ENCODE measurements around the gene LILRB5. TPM values are rescaled to one million over a fixed set of nuclear protein-coding genes. Genes with fewer than 3 reads are reported as not detected.
A peak's percentile ranks its signal among the peaks of the same experiment; 100 is the strongest.
"Not testable (repeated sequence)": the region's sequence is repeated elsewhere in the genome, so short reads cannot be mapped to it uniquely, and the experiment has no call there.

LILRB5 gene
- total and polyA plus RNA-seq, 4 donors, result 2.2 to 5.8 (median 3.5) TPM

DNA sequence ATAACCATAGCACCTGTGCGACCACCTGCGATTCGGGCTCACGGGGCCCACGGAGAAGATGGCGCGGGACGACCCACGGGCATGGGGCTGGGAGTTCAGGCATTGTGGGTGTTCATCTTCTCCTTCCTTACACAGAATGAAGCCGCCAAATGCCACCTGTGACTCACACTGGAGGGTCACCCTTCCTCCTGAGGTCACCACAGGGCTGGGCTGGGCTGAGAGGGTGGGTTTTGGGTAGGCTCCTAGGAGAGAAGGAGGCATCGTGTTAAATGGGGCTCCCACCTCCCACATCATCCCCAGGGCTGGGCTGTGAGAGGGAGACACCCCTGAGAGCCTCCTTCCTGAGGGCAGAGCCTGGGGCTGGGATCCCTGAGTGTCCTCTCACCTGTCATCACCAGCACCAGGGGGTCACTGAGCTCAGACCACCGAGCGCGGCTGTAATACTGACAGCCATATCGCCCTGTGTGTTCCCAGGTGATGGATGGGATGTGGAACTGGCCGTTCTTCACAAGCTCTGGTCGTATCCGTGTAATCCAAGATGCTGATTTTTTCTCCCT is 22.4 kb upstream of the LILRB5 start:
- peaks cover 0 to 4% (median 0%) of the 10 kb centered on the region in 4 donors for H3K9me3 ChIP-seq (ENCODE audit: control insufficient read depth in 4 of 4, insufficient read depth in 3 of 4, low read length in 3 of 4)
- H3K27me3 ChIP-seq (ENCODE audit: control insufficient read depth in 3 of 3, insufficient read depth in 3 of 3, low read length in 2 of 3), result peaks cover 0 to 5% (median 0%) of the 10 kb centered on the region in 3 donors
- TF ChIP-seq, protein P1, sequence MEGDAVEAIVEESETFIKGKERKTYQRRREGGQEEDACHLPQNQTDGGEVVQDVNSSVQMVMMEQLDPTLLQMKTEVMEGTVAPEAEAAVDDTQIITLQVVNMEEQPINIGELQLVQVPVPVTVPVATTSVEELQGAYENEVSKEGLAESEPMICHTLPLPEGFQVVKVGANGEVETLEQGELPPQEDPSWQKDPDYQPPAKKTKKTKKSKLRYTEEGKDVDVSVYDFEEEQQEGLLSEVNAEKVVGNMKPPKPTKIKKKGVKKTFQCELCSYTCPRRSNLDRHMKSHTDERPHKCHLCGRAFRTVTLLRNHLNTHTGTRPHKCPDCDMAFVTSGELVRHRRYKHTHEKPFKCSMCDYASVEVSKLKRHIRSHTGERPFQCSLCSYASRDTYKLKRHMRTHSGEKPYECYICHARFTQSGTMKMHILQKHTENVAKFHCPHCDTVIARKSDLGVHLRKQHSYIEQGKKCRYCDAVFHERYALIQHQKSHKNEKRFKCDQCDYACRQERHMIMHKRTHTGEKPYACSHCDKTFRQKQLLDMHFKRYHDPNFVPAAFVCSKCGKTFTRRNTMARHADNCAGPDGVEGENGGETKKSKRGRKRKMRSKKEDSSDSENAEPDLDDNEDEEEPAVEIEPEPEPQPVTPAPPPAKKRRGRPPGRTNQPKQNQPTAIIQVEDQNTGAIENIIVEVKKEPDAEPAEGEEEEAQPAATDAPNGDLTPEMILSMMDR (IDR thresholded peaks at IDR 0.05; ENCODE audit: control extremely low read depth, extremely low read depth), result no peak
- peaks cover 0 to 10% (median 0%) of the 10 kb centered on the region in 5 donors for H3K4me1 ChIP-seq (ENCODE audit: control insufficient read depth in 5 of 5, insufficient read depth in 5 of 5, low read length in 5 of 5)
- no peaks in the 10 kb centered on the region for H3K36me3 ChIP-seq (ENCODE audit: control insufficient read depth in 4 of 4, insufficient read depth in 4 of 4, low read length in 4 of 4)
- no peak for ATAC-seq (ENCODE audit: insufficient read depth, low FRiP score)
- H3K4me3 ChIP-seq, result no peak overlapping the region
- peak overlapping the region in 1 of 2 donors; percentile 32 for H3K27ac ChIP-seq (ENCODE audit: low read depth in 1 of 2, low read length in 1 of 2)
- no peak for DNase-seq
- no peak overlapping the region for H3K9ac ChIP-seq (ENCODE audit: insufficient read depth in 1 of 2, low read length in 2 of 2)
- WGBS, 2 donors, result 78 to 87% methylated on average over 18 of the region's 18 CpGs

DNA sequence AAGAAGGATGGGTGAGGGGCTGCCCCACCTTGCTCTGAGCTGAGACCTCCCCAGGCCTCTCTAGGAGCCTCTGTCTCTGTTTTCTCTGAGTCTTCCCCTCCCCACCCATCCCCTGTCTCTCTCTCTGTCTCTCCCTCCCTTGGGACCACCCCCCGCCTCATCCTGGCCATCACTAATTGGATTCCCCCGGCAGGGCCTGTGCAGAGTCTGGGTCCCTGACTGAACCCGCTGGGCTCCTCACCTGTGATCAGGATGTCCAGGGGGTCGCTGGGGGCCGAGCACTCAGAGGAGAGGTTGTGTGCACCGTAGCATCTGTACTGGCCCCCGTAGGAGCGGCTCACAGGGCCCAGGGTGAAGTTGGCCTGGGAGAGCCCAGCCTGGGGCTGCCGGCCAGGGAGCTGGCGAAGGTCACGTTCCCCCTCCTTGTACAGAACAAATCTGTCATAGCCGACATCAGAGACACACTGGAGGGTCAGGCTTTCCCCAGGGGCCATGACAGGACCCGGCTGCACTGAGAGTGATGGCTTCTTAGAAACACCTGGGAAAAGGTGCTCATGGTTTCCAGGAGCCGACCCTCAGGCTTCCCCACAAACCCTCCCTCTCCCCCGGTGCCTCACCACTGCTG is 21.6 kb upstream of the LILRB5 start:
- H3K9ac ChIP-seq (ENCODE audit: insufficient read depth in 1 of 2, low read length in 2 of 2); ATAC-seq (ENCODE audit: insufficient read depth, low FRiP score); H3K9me3 ChIP-seq (ENCODE audit: control insufficient read depth in 4 of 4, insufficient read depth in 3 of 4, low read length in 3 of 4); DNase-seq; H3K27me3 ChIP-seq (ENCODE audit: control insufficient read depth in 3 of 3, insufficient read depth in 3 of 3, low read length in 2 of 3); H3K4me1 ChIP-seq (ENCODE audit: control insufficient read depth in 5 of 5, insufficient read depth in 5 of 5, low read length in 5 of 5); H3K27ac ChIP-seq (ENCODE audit: low read depth in 1 of 2, low read length in 1 of 2); H3K4me3 ChIP-seq; H3K36me3 ChIP-seq (ENCODE audit: control insufficient read depth in 4 of 4, insufficient read depth in 4 of 4, low read length in 4 of 4): not testable (repeated sequence)
- 74 to 90% methylated on average over 13 to 15 of the region's 15 CpGs for WGBS, 2 donors

DNA sequence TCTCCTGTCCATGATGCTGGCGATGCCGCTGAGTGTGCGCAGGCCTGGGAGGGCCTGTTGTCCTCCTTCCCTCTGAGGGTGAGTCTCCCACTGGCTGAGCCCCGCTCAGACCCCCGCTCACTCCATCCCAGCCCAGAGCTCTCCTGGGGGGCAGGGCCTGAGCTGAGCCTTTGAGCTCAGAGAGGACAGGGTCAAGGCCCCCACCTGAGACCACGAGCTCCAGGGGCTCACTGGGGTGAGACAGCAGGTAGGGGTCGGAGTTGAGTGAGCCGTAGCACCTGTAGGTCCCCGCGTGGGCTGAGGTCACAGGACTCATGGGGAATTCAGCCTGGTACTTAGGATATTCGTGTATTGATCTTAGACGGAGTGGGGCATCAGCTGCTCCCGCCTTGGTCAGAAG is 21.0 kb upstream of the LILRB5 start:
- not testable (repeated sequence) for ATAC-seq (ENCODE audit: insufficient read depth, low FRiP score); H3K9ac ChIP-seq (ENCODE audit: insufficient read depth in 1 of 2, low read length in 2 of 2); H3K4me1 ChIP-seq (ENCODE audit: control insufficient read depth in 5 of 5, insufficient read depth in 5 of 5, low read length in 5 of 5); DNase-seq; H3K27ac ChIP-seq (ENCODE audit: low read depth in 1 of 2, low read length in 1 of 2); H3K9me3 ChIP-seq (ENCODE audit: control insufficient read depth in 4 of 4, insufficient read depth in 3 of 4, low read length in 3 of 4); H3K4me3 ChIP-seq; H3K36me3 ChIP-seq (ENCODE audit: control insufficient read depth in 4 of 4, insufficient read depth in 4 of 4, low read length in 4 of 4)
- H3K27me3 ChIP-seq (ENCODE audit: control insufficient read depth in 3 of 3, insufficient read depth in 3 of 3, low read length in 2 of 3), result peaks cover 0 to 13% (median 0%) of the 10 kb centered on the region in 3 donors
- WGBS, 2 donors, result 81 to 93% methylated on average over 13 of the region's 13 CpGs

DNA sequence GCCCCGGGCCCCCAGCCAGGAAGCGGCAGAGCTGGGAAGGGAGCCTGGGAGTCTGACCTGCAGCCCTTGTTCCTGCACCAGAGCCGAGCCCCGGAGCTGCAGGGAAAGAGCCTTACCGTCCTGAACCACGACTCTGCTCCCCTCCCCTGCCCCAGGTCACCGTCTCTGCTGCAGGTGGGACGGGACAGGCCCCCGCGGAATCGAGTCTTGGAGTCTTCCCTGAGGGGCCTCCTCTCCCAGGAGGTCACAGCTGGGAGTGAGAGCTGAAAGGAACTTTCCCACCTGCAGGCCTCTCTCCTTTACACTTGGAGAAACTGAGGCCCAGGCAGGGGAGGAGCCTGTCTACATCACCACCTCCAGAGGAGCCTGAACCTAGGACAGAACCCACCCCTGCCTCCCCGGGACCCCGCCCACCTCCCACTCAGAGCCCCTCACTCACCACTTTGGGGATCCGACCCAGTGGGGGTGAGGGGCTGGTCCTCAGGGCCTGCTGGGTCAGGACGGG is 20.1 kb upstream of the LILRB5 start:
- H3K36me3 ChIP-seq (ENCODE audit: control insufficient read depth in 4 of 4, insufficient read depth in 4 of 4, low read length in 4 of 4); H3K4me1 ChIP-seq (ENCODE audit: control insufficient read depth in 5 of 5, insufficient read depth in 5 of 5, low read length in 5 of 5); ATAC-seq (ENCODE audit: insufficient read depth, low FRiP score); H3K27ac ChIP-seq (ENCODE audit: low read depth in 1 of 2, low read length in 1 of 2); H3K9me3 ChIP-seq (ENCODE audit: control insufficient read depth in 4 of 4, insufficient read depth in 3 of 4, low read length in 3 of 4); H3K4me3 ChIP-seq; H3K9ac ChIP-seq (ENCODE audit: insufficient read depth in 1 of 2, low read length in 2 of 2): not testable (repeated sequence)
- peak in 1 of 3 donors; percentile 10 for DNase-seq
- WGBS, 2 donors, result 72 to 77% methylated on average over 10 to 15 of the region's 15 CpGs
- H3K27me3 ChIP-seq (ENCODE audit: control insufficient read depth in 3 of 3, insufficient read depth in 3 of 3, low read length in 2 of 3), result peaks cover 0 to 13% (median 0%) of the 10 kb centered on the region in 3 donors

DNA sequence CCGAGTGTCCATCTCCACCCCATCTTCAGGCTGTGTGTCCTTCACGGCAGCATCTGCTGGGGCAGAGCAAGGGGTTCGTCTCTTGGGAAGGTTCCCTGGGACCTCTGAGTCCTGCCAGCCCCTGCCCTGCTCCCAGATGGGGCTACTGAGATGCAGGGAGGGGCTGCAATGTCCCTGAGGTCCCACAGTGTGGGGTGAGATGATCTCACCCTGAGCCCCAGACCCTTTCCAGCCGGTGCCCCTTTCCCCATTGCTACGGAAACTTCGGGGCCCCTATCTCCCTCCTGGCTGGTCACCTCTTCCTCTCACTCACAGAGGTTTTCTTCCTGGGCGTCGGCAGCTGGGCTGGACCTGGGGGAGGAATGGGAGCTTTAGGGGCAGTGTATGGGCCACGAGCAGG is 18.9 kb upstream of the LILRB5 start:
- Histone ChIP-seq H3K4me1 (ENCODE audit: control insufficient read depth in 5 of 5, insufficient read depth in 5 of 5, low read length in 5 of 5) (no peaks in the 10 kb centered on the region), H3K9ac (ENCODE audit: insufficient read depth in 1 of 2, low read length in 2 of 2) (no peak overlapping the region), H3K4me3 (no peak overlapping the region), H3K27ac (ENCODE audit: low read depth in 1 of 2, low read length in 1 of 2) (no peak overlapping the region), H3K27me3 (ENCODE audit: control insufficient read depth in 3 of 3, insufficient read depth in 3 of 3, low read length in 2 of 3) (peaks cover 0 to 13% (median 0%) of the 10 kb centered on the region in 3 donors), H3K36me3 (ENCODE audit: control insufficient read depth in 4 of 4, insufficient read depth in 4 of 4, low read length in 4 of 4) (no peaks in the 10 kb centered on the region), H3K9me3 (ENCODE audit: control insufficient read depth in 4 of 4, insufficient read depth in 3 of 4, low read length in 3 of 4) (no peaks in the 10 kb centered on the region)
- WGBS, 2 donors, result 61 to 86% methylated on average over 8 to 9 of the region's 9 CpGs
- TF ChIP-seq, protein P1 (IDR thresholded peaks at IDR 0.05; ENCODE audit: control extremely low read depth, extremely low read depth), result no peak
- DNase-seq (no peak), ATAC-seq (ENCODE audit: insufficient read depth, low FRiP score) (no peak)

DNA sequence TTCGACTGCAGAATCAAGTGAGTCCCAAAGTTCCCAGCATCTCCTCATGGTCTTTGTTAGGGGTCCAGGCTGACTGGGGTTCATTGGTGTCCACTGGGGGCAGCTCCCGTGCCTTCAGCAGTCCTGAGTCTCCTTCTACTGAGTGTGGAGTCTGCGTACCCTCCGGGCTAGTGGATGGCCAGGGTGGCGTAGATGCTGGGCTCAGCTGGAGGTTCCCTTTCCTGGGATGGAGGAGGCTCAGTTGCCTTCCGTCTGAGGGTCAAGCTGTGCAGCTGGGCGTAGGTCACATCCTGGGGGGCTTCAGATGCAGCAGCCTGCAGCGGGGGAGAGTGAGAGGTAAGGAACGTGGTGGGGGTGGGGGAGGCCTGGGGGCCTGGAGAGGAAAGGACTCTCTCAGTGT is 17.4 kb upstream of the LILRB5 start:
- H3K9me3 ChIP-seq (ENCODE audit: control insufficient read depth in 4 of 4, insufficient read depth in 3 of 4, low read length in 3 of 4); H3K27ac ChIP-seq (ENCODE audit: low read depth in 1 of 2, low read length in 1 of 2); H3K27me3 ChIP-seq (ENCODE audit: control insufficient read depth in 3 of 3, insufficient read depth in 3 of 3, low read length in 2 of 3); H3K9ac ChIP-seq (ENCODE audit: insufficient read depth in 1 of 2, low read length in 2 of 2); ATAC-seq (ENCODE audit: insufficient read depth, low FRiP score); H3K36me3 ChIP-seq (ENCODE audit: control insufficient read depth in 4 of 4, insufficient read depth in 4 of 4, low read length in 4 of 4); H3K4me1 ChIP-seq (ENCODE audit: control insufficient read depth in 5 of 5, insufficient read depth in 5 of 5, low read length in 5 of 5); H3K4me3 ChIP-seq: not testable (repeated sequence)
- DNase-seq, result peak in 1 of 3 donors; percentile 1
- 63 to 85% methylated on average over 8 to 9 of the region's 9 CpGs for WGBS, 2 donors

All from lung (tissue), 12 donors.